Pancreas (tissue), 10 donors: ENCODE results near the gene PLB1. TPM values are rescaled to one million over a fixed set of nuclear protein-coding genes. Genes with fewer than 3 reads are reported as not detected.
A peak's percentile ranks its signal among the peaks of the same experiment; 100 is the strongest.

Source experiments
- ATAC-seq, 4 donors: fragments of 200-7000 bp; cut with Tn5 transposase; one replicate each; pipeline versions ENCODE4 v1.8.0 to v1.9.1; 2020; ENCODE audit warnings: mild to moderate bottlenecking in 4 of 4, moderate library complexity in 4 of 4
- DNase-seq, 6 donors: peaks; one replicate each; pipeline ENCODE4 v3.0.0-alpha.2; 2020
- FAIRE-seq: peaks from 2 replicates; lab custom pipeline; 2012; peaks lifted over from hg19 to GRCh38; lab: Jason Lieb, UNC
- H3K27ac ChIP-seq, 4 donors: fragments of 200-600 bp; sonication (generic); 1 replicate in 3 of 4; 2 replicates in 1 of 4; pipeline versions ENCODE4 v1.5.0 to v1.8.0; 2020
- H3K27me3 ChIP-seq, 4 donors: fragments of 200-600 bp; one replicate each; pipeline ENCODE4 v1.8.0; 2021
- H3K36me3 ChIP-seq, 3 donors: fragments of 200-600 bp; sonication (generic) in 1 of 3; one replicate each; pipeline versions ENCODE4 v1.5.0 to v1.8.0; 2020 to 2021
- H3K4me1 ChIP-seq, 3 donors: fragments of 200-600 bp; one replicate each; pipeline ENCODE4 v1.8.0; 2021
- H3K4me3 ChIP-seq, 4 donors: fragments of 200-600 bp; sonication (generic) in 2 of 4; one replicate each; pipeline versions ENCODE4 v1.5.0 to v1.8.0; 2020 to 2021
- H3K9me3 ChIP-seq, 4 donors: fragments of 200-600 bp; one replicate each; pipeline ENCODE4 v1.8.0; 2021
- CTCF ChIP-seq, 4 donors: fragments of 200-600 bp; sonication (generic) in 3 of 4; IDR thresholded peaks; one replicate each; pipeline versions ENCODE4 v1.5.0 to v1.8.0; 2021; ENCODE audit warnings: antibody characterized with exemption in 4 of 4
- WGBS, 2 donors: extraction: QIAGEN DNeasy Blood & Tissue Kit; methylation state at CpG; one replicate each; pipeline ENCODE4 v1.1.7; 2013; 5-methylcytosine and 5-hydroxymethylcytosine counted together
- intact Hi-C, 3 donors: fragments of 100-400 bp; cut with DNase I; formaldehyde crosslinking; loops; one replicate each; pipeline versions ENCODE4 v1.11.1 to v1.14.2; 2022
- polyA plus RNA-seq, 2 donors: library from polyadenylated mRNA; stranded (reverse); fragments of 200-250 nt; gene quantifications; one replicate each; pipeline ENCODE4 v1.2.3, GENCODE V29; 2013
- total RNA-seq, 6 donors: library from RNA; stranded (reverse); fragmentation: NEBNext Ultra II Directional in 4 of 6; extraction: Animal tissue kit (Norgen Biotek cat#: 25700) in 4 of 6; gene quantifications; one replicate each; pipeline versions ENCODE4 v1.2.1 to v1.2.4, GENCODE V29; 2021 to 2023
- donor health status: healthy with polysubstance abuse.
- donor health status: DM: no; HTN: no; CAD: no; lungs with moderate emphysema.
- donor health status: DM: no; HTN: no; CAD: no.
- donor health status: control.
- donor health status: control.
- donor health status: Bipolar disorder and iron deficiency.
- donor health status: DM: yes; HTN: yes; CAD: no.
- donor health status: DM: no; HTN: no; CAD: no.
- donor health status: DM: no; HTN: no; CAD: no.
- donor health status: DM: yes; HTN: yes; CAD: no.

PLB1 gene
- total and polyA plus RNA-seq, 8 donors = 0.16 to 2.4 (median 0.93) TPM

GRCh38 chr2:28615706-28616105 lies 119.8 kb downstream of the PLB1 start:
- peak in 1 of 4 donors; percentile 16 for ATAC-seq
- Histone ChIP-seq H3K4me3 (no peak overlapping the region), H3K9me3 (no peaks in the 10 kb centered on the region), H3K27ac (no peak overlapping the region), H3K4me1 (peaks cover 6 to 20% (median 13%) of the 10 kb centered on the region in 3 donors), H3K36me3 (no peaks in the 10 kb centered on the region), H3K27me3 (no peaks in the 10 kb centered on the region)
- DNase-seq = peak in 1 of 6 donors; percentile 13
- FAIRE-seq = no peak
- intact Hi-C loops = no loop called here
- 85 to 89% methylated on average over 6 of the region's 6 CpGs for WGBS, 2 donors
- no peak for TF ChIP-seq CTCF (IDR thresholded peaks at IDR 0.05)

- ATAC-seq (no peak), DNase-seq (peak in 1 of 6 donors; percentile 1), FAIRE-seq (no peak)
- intact Hi-C loops = no loop called here
- WGBS, 2 donors = 71 to 82% methylated on average over 3 of the region's 3 CpGs
- Histone ChIP-seq H3K27ac (no peak overlapping the region), H3K27me3 (no peaks in the 10 kb centered on the region), H3K4me3 (no peak overlapping the region), H3K9me3 (no peaks in the 10 kb centered on the region), H3K36me3 (no peaks in the 10 kb centered on the region), H3K4me1 (peaks cover 13 to 27% (median 14%) of the 10 kb centered on the region in 3 donors)
- no peak for TF ChIP-seq CTCF (IDR thresholded peaks at IDR 0.05)
Measured at GRCh38 chr2:28616396-28616999, 120.6 kb downstream of the PLB1 start.

- intact Hi-C loops = no loop called here
- peaks cover 13 to 36% (median 21%) of the 10 kb centered on the region in 3 donors for H3K4me1 ChIP-seq
- no peak for TF ChIP-seq CTCF (IDR thresholded peaks at IDR 0.05)
Measured at GRCh38 chr2:28617502-28618184, 121.8 kb downstream of the PLB1 start.

GRCh38 chr2:28618221-28619141 lies 122.6 kb downstream of the PLB1 start:
- intact Hi-C loops = no loop called here
- TF ChIP-seq CTCF (IDR thresholded peaks at IDR 0.05) = no peak
- WGBS, 2 donors = 88 to 92% methylated on average over 12 of the region's 12 CpGs

More at GRCh38 chr2:28617502-28618184, 121.8 kb downstream of the PLB1 start:
- ATAC-seq = no peak
- WGBS, 2 donors = 85 to 87% methylated on average over 3 of the region's 3 CpGs
- Histone ChIP-seq H3K27me3 (no peaks in the 10 kb centered on the region), H3K4me3 (no peak overlapping the region), H3K27ac (no peak overlapping the region), H3K36me3 (no peaks in the 10 kb centered on the region), H3K9me3 (no peaks in the 10 kb centered on the region)
- FAIRE-seq = no peak
- DNase-seq = peak in 2 of 6 donors; percentile 15 to 47

More at GRCh38 chr2:28618221-28619141, 122.6 kb downstream of the PLB1 start:
- DNase-seq = peak in 2 of 6 donors; percentile 16 to 34
- Histone ChIP-seq H3K4me1 (peaks cover 13 to 29% (median 21%) of the 10 kb centered on the region in 3 donors), H3K27ac (no peak overlapping the region), H3K27me3 (no peaks in the 10 kb centered on the region), H3K36me3 (no peaks in the 10 kb centered on the region), H3K4me3 (no peak overlapping the region), H3K9me3 (no peaks in the 10 kb centered on the region)
- ATAC-seq = no peak
- FAIRE-seq = no peak
